Stomach (tissue), 4 donors: ENCODE data around the gene ACSL5.

Experiments
- EP300 ChIP-seq: sonication (generic); formaldehyde crosslinking; IDR thresholded peaks from one replicate; pipeline ENCODE4 v1.6.1; 2017; ENCODE audit warnings: antibody characterized with exemption
- POLR2A ChIP-seq, 4 donors: fragments of 450-650 bp; IDR thresholded peaks; one replicate each; pipeline ENCODE4 v1.6.1; 2016; ENCODE audit warnings: antibody characterized with exemption in 4 of 4, control low read depth in 2 of 4, mild to moderate bottlenecking in 1 of 4, moderate library complexity in 1 of 4
- TF ChIP-seq, protein P1 (sequence below), 7 experiments: fragments of 450-650 bp in 4 of 7; fragments of 200-600 bp in 3 of 7; sonication (generic) in 3 of 7; IDR thresholded peaks; one replicate each; pipeline ENCODE4 v1.5.1; 2016 to 2019; ENCODE audit warnings: antibody characterized with exemption in 7 of 7, control low read depth in 2 of 7, mild to moderate bottlenecking in 1 of 7

DNA sequence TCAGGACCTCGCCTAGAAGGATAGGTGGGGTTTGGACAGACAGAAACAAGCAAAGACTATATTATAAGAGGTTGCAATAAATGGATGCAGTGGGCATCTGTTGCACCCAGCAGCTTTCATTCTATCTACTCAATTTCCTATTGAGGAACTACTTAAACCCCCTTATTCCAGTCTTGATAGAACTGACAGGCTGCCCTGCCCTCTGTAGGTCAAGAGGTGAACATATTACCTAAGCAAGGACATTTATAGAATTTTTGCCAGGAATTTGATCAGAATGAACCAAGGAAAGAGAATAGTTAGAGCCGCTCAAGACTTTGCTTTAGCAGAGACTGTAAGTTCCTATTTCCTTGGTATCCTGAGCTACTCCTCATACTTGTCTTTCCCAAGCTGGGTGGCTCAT lies 82.6 kb downstream of the ACSL5 start:
- TF ChIP-seq, protein P1, sequence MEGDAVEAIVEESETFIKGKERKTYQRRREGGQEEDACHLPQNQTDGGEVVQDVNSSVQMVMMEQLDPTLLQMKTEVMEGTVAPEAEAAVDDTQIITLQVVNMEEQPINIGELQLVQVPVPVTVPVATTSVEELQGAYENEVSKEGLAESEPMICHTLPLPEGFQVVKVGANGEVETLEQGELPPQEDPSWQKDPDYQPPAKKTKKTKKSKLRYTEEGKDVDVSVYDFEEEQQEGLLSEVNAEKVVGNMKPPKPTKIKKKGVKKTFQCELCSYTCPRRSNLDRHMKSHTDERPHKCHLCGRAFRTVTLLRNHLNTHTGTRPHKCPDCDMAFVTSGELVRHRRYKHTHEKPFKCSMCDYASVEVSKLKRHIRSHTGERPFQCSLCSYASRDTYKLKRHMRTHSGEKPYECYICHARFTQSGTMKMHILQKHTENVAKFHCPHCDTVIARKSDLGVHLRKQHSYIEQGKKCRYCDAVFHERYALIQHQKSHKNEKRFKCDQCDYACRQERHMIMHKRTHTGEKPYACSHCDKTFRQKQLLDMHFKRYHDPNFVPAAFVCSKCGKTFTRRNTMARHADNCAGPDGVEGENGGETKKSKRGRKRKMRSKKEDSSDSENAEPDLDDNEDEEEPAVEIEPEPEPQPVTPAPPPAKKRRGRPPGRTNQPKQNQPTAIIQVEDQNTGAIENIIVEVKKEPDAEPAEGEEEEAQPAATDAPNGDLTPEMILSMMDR (IDR thresholded peaks at IDR 0.05): no peak
- TF ChIP-seq POLR2A (IDR thresholded peaks at IDR 0.05): no peak
- TF ChIP-seq EP300: no peak
